Loucy (cell line): ENCODE results near the gene KLF17.
A peak's percentile ranks its signal among the peaks of the same experiment; 100 is the strongest.

Experiments used
- H2AFZ ChIP-seq: fragments of 200-600 bp; sonication (generic); 2 replicates; pipeline ENCODE4 v1.6.0; 2016; ENCODE audit warnings: antibody characterized with exemption, mild to moderate bottlenecking, low read length, moderate library complexity
- H3F3A ChIP-seq: fragments of 200-600 bp; 2 replicates; pipeline ENCODE4 v1.6.0; 2016; ENCODE audit warnings: antibody characterized with exemption, low read depth, mild to moderate bottlenecking
- H3K27me3 ChIP-seq: fragments of 200-600 bp; sonication (generic); 2 replicates; pipeline ENCODE4 v1.6.1; 2014; ENCODE audit warnings: low read length, mild to moderate bottlenecking; ENCODE audit not compliant: insufficient read depth, poor library complexity, severe bottlenecking
- H3K36me3 ChIP-seq: fragments of 200-600 bp; sonication (generic); 2 replicates; pipeline ENCODE4 v1.6.1; 2016; ENCODE audit warnings: low read length; ENCODE audit not compliant: insufficient read depth
- H3K4me1 ChIP-seq: fragments of 200-600 bp; sonication (generic); 2 replicates; pipeline ENCODE4 v1.5.1; 2014; ENCODE audit warnings: low read length, mild to moderate bottlenecking; ENCODE audit not compliant: insufficient read depth, poor library complexity, severe bottlenecking
- H3K4me2 ChIP-seq: fragments of 200-600 bp; sonication (generic); 2 replicates; pipeline ENCODE4 v1.6.0; 2014; ENCODE audit warnings: antibody characterized with exemption, low read length, low read depth, mild to moderate bottlenecking; ENCODE audit not compliant: poor library complexity, severe bottlenecking
- H3K4me3 ChIP-seq: fragments of 200-600 bp; sonication (generic); 2 replicates; pipeline ENCODE4 v1.5.1; 2014; ENCODE audit warnings: low read length, mild to moderate bottlenecking, mixed read lengths; ENCODE audit not compliant: poor library complexity, severe bottlenecking
- H3K79me2 ChIP-seq: fragments of 200-600 bp; sonication (generic); 2 replicates; pipeline ENCODE4 v1.6.1; 2014; ENCODE audit warnings: low read length; ENCODE audit not compliant: insufficient read depth
- H3K9ac ChIP-seq: fragments of 200-600 bp; sonication (generic); 2 replicates; pipeline ENCODE4 v1.6.0; 2014; ENCODE audit warnings: mild to moderate bottlenecking, low read depth, low read length, moderate library complexity; ENCODE audit not compliant: poor library complexity, severe bottlenecking
- H3K9me2 ChIP-seq: fragments of 200-600 bp; sonication (generic); replicated peaks from 2 replicates; pipeline ENCODE4 v1.6.1; 2016; ENCODE audit warnings: low read depth, low read length, mixed read lengths
- H3K9me3 ChIP-seq: fragments of 200-600 bp; sonication (generic); 2 replicates; pipeline ENCODE4 v1.6.1; 2014; ENCODE audit warnings: mild to moderate bottlenecking, antibody characterized with exemption, low read length, low read depth; ENCODE audit not compliant: insufficient read depth
- H4K20me1 ChIP-seq: fragments of 200-600 bp; sonication (generic); 2 replicates; pipeline ENCODE4 v1.6.0; 2014; ENCODE audit warnings: antibody characterized with exemption, low read length, mild to moderate bottlenecking; ENCODE audit not compliant: insufficient read depth, poor library complexity, severe bottlenecking
- CTCF ChIP-seq: fragments of 200-600 bp; sonication (generic); conservative IDR thresholded peaks from 2 replicates; pipeline ENCODE4 v1.5.1; 2014; ENCODE audit warnings: mild to moderate bottlenecking, antibody characterized with exemption, low read length
- EZH2phosphoT487 ChIP-seq: fragments of 200-600 bp; IDR thresholded peaks from 2 replicates; pipeline ENCODE4 v1.6.1; 2018; ENCODE audit warnings: antibody characterized with exemption, mild to moderate bottlenecking, moderate library complexity, borderline replicate concordance

KLF17 gene

GRCh38 chr1:44158871-44159270 lies 40.2 kb downstream of the KLF17 start:
- no peak overlapping the region for H2AFZ ChIP-seq
- no peaks in the 10 kb centered on the region for H3K36me3 ChIP-seq
- H3F3A ChIP-seq = no peaks in the 10 kb centered on the region
- H3K4me2 ChIP-seq = no peak overlapping the region
- no peak for TF ChIP-seq EZH2phosphoT487
- TF ChIP-seq CTCF = no peak
- H3K79me2 ChIP-seq = no peaks in the 10 kb centered on the region
- no peaks in the 10 kb centered on the region for H3K27me3 ChIP-seq
- no peaks in the 10 kb centered on the region for H3K9me3 ChIP-seq
- H4K20me1 ChIP-seq = no peaks in the 10 kb centered on the region
- H3K4me3 ChIP-seq = no peak overlapping the region
- no peaks in the 10 kb centered on the region for H3K9me2 ChIP-seq
- peaks cover 4% of the 10 kb centered on the region for H3K4me1 ChIP-seq
- H3K9ac ChIP-seq = no peak overlapping the region

- TF ChIP-seq EZH2phosphoT487 = no peak
- peaks cover 4% of the 10 kb centered on the region for H3K4me1 ChIP-seq
- H3K9me3 ChIP-seq = no peaks in the 10 kb centered on the region
Measured at GRCh38 chr1:44161546-44161945, 42.9 kb downstream of the KLF17 start.

GRCh38 chr1:44168520-44169098 lies 50.0 kb downstream of the KLF17 start:
- no peaks in the 10 kb centered on the region for H3K27me3 ChIP-seq
- H3K79me2 ChIP-seq = no peaks in the 10 kb centered on the region
- TF ChIP-seq CTCF = peak; percentile 72
- no peak for TF ChIP-seq EZH2phosphoT487
- H2AFZ ChIP-seq = no peak overlapping the region
- H4K20me1 ChIP-seq = no peaks in the 10 kb centered on the region
- no peaks in the 10 kb centered on the region for H3F3A ChIP-seq
- H3K36me3 ChIP-seq = no peaks in the 10 kb centered on the region
- no peaks in the 10 kb centered on the region for H3K9me2 ChIP-seq
- H3K4me1 ChIP-seq = peaks cover 25% of the 10 kb centered on the region
- peak overlapping the region; percentile 2 for H3K4me3 ChIP-seq
- H3K9ac ChIP-seq = peak overlapping the region; percentile 8
- H3K4me2 ChIP-seq = peak overlapping the region; percentile 41
- H3K9me3 ChIP-seq = no peaks in the 10 kb centered on the region

More at GRCh38 chr1:44161546-44161945, 42.9 kb downstream of the KLF17 start:
- H3K27me3 ChIP-seq = no peaks in the 10 kb centered on the region
- no peaks in the 10 kb centered on the region for H3K9me2 ChIP-seq
- H3F3A ChIP-seq = no peaks in the 10 kb centered on the region
- no peak overlapping the region for H3K4me3 ChIP-seq
- H2AFZ ChIP-seq = no peak overlapping the region
- no peaks in the 10 kb centered on the region for H3K36me3 ChIP-seq
- no peaks in the 10 kb centered on the region for H4K20me1 ChIP-seq
- H3K4me2 ChIP-seq = no peak overlapping the region
- no peaks in the 10 kb centered on the region for H3K79me2 ChIP-seq
- no peak overlapping the region for H3K9ac ChIP-seq

- Histone ChIP-seq H3K4me1 (peaks cover 25% of the 10 kb centered on the region), H3K79me2 (no peaks in the 10 kb centered on the region), H3F3A (no peaks in the 10 kb centered on the region), H4K20me1 (no peaks in the 10 kb centered on the region), H3K4me2 (no peak overlapping the region), H3K9me3 (peaks cover 9% of the 10 kb centered on the region; the same call in 1 of the 2 replicates), H3K9me2 (no peaks in the 10 kb centered on the region), H3K27me3 (no peaks in the 10 kb centered on the region), H3K9ac (no peak overlapping the region), H2AFZ (no peak overlapping the region), H3K36me3 (no peaks in the 10 kb centered on the region), H3K4me3 (no peak overlapping the region)
- TF ChIP-seq CTCF (peak; percentile 35), EZH2phosphoT487 (no peak)
Measured at GRCh38 chr1:44170281-44170823, 51.7 kb downstream of the KLF17 start.
